OCI-LY3 (cell line): Measurements from ENCODE around the gene SLC24A4.

Experiments
- H2AFZ ChIP-seq: fragments of 200-600, 300-600 bp; shearing (Covaris generic); 2 replicates; pipeline ENCODE4 v1.6.0; 2014; ENCODE audit warnings: antibody characterized with exemption, low read depth, low read length
- H3K27ac ChIP-seq: fragments of 200-600, 300-600 bp; sonication (generic); 2 replicates; pipeline ENCODE4 v1.5.1; 2014; ENCODE audit warnings: mild to moderate bottlenecking, low read length, moderate library complexity, mixed read lengths
- H3K27me3 ChIP-seq: fragments of 200-600, 300-600 bp; sonication (generic); 2 replicates; pipeline ENCODE4 v1.6.1; 2014; ENCODE audit warnings: low read depth, low read length, mixed read lengths
- H3K36me3 ChIP-seq: fragments of 200-600, 300-600 bp; sonication (generic); replicated peaks from 2 replicates; pipeline ENCODE3; 2014; ENCODE audit warnings: low read depth, low read length, mixed read lengths
- H3K4me1 ChIP-seq: fragments of 300-600, 200-600 bp; sonication (generic); 2 replicates; pipeline ENCODE4 v1.6.1; 2014; ENCODE audit warnings: low read length, mixed read lengths
- H3K4me2 ChIP-seq: fragments of 200-600, 300-600 bp; sonication (generic); 2 replicates; pipeline ENCODE4 v1.6.1; 2014; ENCODE audit warnings: low read length, mixed read lengths
- H3K4me3 ChIP-seq: fragments of 300-600, 200-600 bp; sonication (generic); 2 replicates; pipeline ENCODE4 v1.5.1; 2014; ENCODE audit warnings: antibody characterized with exemption, mild to moderate bottlenecking, low read length, moderate library complexity
- H3K79me2 ChIP-seq: fragments of 300-600, 200-600 bp; shearing (Covaris generic); 2 replicates; pipeline ENCODE4 v1.6.1; 2014; ENCODE audit warnings: mild to moderate bottlenecking, low read length, mixed read lengths
- H3K9ac ChIP-seq: fragments of 300-600, 200-600 bp; shearing (Covaris generic); 2 replicates; pipeline ENCODE4 v1.6.0; 2014; ENCODE audit warnings: mild to moderate bottlenecking, low read length, moderate library complexity
- H3K9me3 ChIP-seq: fragments of 200-600, 300-600 bp; shearing (Covaris generic); 2 replicates; pipeline ENCODE4 v1.6.1; 2014; ENCODE audit warnings: low read length, mixed read lengths; ENCODE audit not compliant: insufficient read depth
- H4K20me1 ChIP-seq: fragments of 200-600, 300-600 bp; sonication (generic); 2 replicates; pipeline ENCODE4 v1.6.1; 2016; ENCODE audit warnings: low read length, mixed read lengths; ENCODE audit not compliant: insufficient read depth
- CTCF ChIP-seq: fragments of 200-600, 300-600 bp; sonication (generic); IDR thresholded peaks from 2 replicates; pipeline ENCODE4 v1.5.1; 2014; ENCODE audit warnings: antibody characterized with exemption, low read length, low read depth
- EZH2phosphoT487 ChIP-seq: fragments of 200-600 bp; shearing (Covaris generic); IDR thresholded peaks from 2 replicates; pipeline ENCODE4 v1.6.1; 2018; ENCODE audit warnings: antibody characterized with exemption, mixed run types, low read depth

The SLC24A4 gene

GRCh38 chr14:92470215-92470614, 147.2 kb downstream of the SLC24A4 start:
- Histone ChIP-seq H3K4me3 (no peak overlapping the region), H3K79me2 (no peaks in the 10 kb centered on the region), H4K20me1 (no peaks in the 10 kb centered on the region), H3K36me3 (no peaks in the 10 kb centered on the region), H2AFZ (no peak overlapping the region), H3K27me3 (peaks cover 12% of the 10 kb centered on the region; the same call in 1 of the 2 replicates), H3K9me3 (0 out of 2 replicates have a peak, but pooled peaks cover 6% of the 10 kb centered on the region), H3K4me1 (no peaks in the 10 kb centered on the region), H3K4me2 (no peak overlapping the region), H3K27ac (no peak overlapping the region), H3K9ac (no peak overlapping the region)
- TF ChIP-seq CTCF, result no peak

- H3K4me2 ChIP-seq, result no peak overlapping the region
- no peaks in the 10 kb centered on the region for H3K4me1 ChIP-seq
- H3K9me3 ChIP-seq, result 0 out of 2 replicates have a peak, but pooled peaks cover 6% of the 10 kb centered on the region
- H3K27ac ChIP-seq, result no peak overlapping the region
- H3K4me3 ChIP-seq, result no peak overlapping the region
- no peak for TF ChIP-seq EZH2phosphoT487
- no peak for TF ChIP-seq CTCF
- H3K36me3 ChIP-seq, result no peaks in the 10 kb centered on the region
- H4K20me1 ChIP-seq, result no peaks in the 10 kb centered on the region
- no peak overlapping the region for H2AFZ ChIP-seq
- no peak overlapping the region for H3K9ac ChIP-seq
- peaks cover 12% of the 10 kb centered on the region; the same call in 1 of the 2 replicates for H3K27me3 ChIP-seq
- H3K79me2 ChIP-seq, result no peaks in the 10 kb centered on the region
These were observed 147.8 kb downstream of the SLC24A4 start for GRCh38 chr14:92470811-92471210.

- Histone ChIP-seq H2AFZ (no peak overlapping the region), H3K9me3 (0 out of 2 replicates have a peak, but pooled peaks cover under 1% of the 10 kb centered on the region), H3K27ac (no peak overlapping the region)
These were observed 149.0 kb downstream of the SLC24A4 start for GRCh38 chr14:92471919-92472318.

GRCh38 chr14:92472860-92473259, 149.9 kb downstream of the SLC24A4 start:
- TF ChIP-seq EZH2phosphoT487, result no peak
- no peak for TF ChIP-seq CTCF
- no peaks in the 10 kb centered on the region for H3K4me1 ChIP-seq
- H3K4me2 ChIP-seq, result no peak overlapping the region
- no peaks in the 10 kb centered on the region for H3K9me3 ChIP-seq
- H3K4me3 ChIP-seq, result no peak overlapping the region
- H3K36me3 ChIP-seq, result no peaks in the 10 kb centered on the region
- H3K79me2 ChIP-seq, result no peaks in the 10 kb centered on the region
- H3K9ac ChIP-seq, result no peak overlapping the region
- H3K27me3 ChIP-seq, result peaks cover 12% of the 10 kb centered on the region; the same call in 1 of the 2 replicates
- H3K27ac ChIP-seq, result no peak overlapping the region
- H2AFZ ChIP-seq, result no peak overlapping the region
- H4K20me1 ChIP-seq, result no peaks in the 10 kb centered on the region

More at GRCh38 chr14:92471919-92472318, 149.0 kb downstream of the SLC24A4 start:
- no peak overlapping the region for H3K4me3 ChIP-seq
- H3K9ac ChIP-seq, result no peak overlapping the region
- H3K4me2 ChIP-seq, result no peak overlapping the region
- no peaks in the 10 kb centered on the region for H3K36me3 ChIP-seq
- no peak for TF ChIP-seq EZH2phosphoT487
- TF ChIP-seq CTCF, result no peak
- H4K20me1 ChIP-seq, result no peaks in the 10 kb centered on the region
- H3K27me3 ChIP-seq, result peaks cover 12% of the 10 kb centered on the region; the same call in 1 of the 2 replicates
- no peaks in the 10 kb centered on the region for H3K79me2 ChIP-seq
- H3K4me1 ChIP-seq, result no peaks in the 10 kb centered on the region
